GM15510 (cell line): ENCODE results near the gene ASCL1.

Experiments
- POLR2A ChIP-seq: IDR thresholded peaks from 3 replicates; pipeline ENCODE4 v1.6.1; 2011; ENCODE audit warnings: borderline replicate concordance; ENCODE audit not compliant: insufficient read length; ENCODE audit errors: extremely low read depth

ASCL1 gene

DNA sequence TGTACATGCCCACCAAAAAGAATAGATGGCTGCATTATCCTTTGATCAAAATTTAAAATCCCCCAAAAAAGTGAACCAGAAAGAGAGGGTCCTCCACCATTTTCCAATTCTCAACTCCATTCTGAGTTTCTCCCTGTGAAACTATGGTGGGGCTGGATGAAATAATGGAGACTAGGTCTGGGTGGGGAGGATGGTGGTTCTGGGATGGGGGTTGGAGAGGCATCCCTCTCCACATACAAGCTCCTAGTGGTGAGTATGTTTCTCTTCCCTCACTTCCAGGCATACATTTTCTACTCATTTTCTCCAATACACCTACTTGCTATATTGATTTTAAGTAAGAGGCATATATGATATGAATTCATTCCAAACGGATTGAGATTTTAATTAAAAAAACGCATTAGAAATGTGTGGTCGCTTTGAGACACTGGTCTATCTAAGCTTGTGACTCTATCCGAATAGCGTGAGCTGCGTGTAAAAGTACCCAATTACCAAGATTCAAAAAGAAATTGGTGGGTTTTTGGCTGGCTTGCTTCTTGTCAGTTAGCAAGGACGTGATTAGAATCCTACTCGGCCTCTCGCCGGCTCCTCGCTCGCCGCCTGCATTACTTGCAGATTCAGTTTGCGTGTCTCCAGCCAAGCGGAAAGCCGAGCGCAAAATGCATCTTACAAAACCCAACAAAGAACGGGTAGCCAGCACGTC, 3.4 kb downstream of the ASCL1 start:
- no peak for TF ChIP-seq POLR2A

DNA sequence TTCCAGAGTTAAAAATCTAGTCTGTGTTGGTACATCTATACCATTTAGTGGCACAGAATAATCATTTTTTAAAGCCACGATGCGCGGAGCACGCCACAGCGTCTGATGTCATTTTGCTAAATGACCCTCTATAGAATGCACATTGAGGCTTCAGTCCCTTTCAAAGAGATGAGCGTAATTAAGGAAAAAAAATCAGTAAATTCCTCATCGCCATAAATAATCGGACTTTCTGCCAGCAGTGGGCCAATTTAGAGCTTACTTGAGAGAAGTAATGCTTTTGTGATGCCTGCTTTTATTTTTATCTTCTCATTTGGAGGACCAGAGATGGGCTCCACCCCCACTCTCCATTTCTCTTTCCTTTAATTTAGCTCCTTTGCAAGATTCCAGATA, 4.0 kb downstream of the ASCL1 start:
- no peak for TF ChIP-seq POLR2A

- no peak for TF ChIP-seq POLR2A
Measured at GRCh38 chr12:102962532-102962931, 5.1 kb downstream of the ASCL1 start.

- TF ChIP-seq POLR2A: no peak
Measured at GRCh38 chr12:102962986-102963385, 5.5 kb downstream of the ASCL1 start.

DNA sequence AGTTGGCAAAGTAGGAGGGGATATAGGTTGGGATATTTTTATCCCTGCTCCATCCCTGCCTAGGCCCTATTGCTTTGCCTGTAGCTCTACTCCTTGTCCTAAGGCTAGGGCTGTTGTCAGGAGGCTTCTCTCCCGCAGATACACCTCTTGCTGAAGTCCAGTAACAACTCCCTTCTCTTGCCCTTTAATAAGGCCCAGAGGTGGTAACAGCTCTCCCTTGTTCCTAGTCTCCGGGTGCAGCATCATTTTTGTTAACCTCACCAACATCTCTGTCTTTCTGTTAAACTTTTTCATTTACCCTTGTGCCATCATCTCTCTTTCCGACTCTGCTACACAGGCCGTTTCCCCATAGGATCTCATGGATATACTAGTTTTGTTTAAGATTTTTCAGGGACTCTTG, 6.3 kb downstream of the ASCL1 start:
- no peak for TF ChIP-seq POLR2A

- no peak for TF ChIP-seq POLR2A
Measured at GRCh38 chr12:102964872-102965271, 7.4 kb downstream of the ASCL1 start.

- TF ChIP-seq POLR2A: no peak
Measured at GRCh38 chr12:102965281-102966155, 8.0 kb downstream of the ASCL1 start.

DNA sequence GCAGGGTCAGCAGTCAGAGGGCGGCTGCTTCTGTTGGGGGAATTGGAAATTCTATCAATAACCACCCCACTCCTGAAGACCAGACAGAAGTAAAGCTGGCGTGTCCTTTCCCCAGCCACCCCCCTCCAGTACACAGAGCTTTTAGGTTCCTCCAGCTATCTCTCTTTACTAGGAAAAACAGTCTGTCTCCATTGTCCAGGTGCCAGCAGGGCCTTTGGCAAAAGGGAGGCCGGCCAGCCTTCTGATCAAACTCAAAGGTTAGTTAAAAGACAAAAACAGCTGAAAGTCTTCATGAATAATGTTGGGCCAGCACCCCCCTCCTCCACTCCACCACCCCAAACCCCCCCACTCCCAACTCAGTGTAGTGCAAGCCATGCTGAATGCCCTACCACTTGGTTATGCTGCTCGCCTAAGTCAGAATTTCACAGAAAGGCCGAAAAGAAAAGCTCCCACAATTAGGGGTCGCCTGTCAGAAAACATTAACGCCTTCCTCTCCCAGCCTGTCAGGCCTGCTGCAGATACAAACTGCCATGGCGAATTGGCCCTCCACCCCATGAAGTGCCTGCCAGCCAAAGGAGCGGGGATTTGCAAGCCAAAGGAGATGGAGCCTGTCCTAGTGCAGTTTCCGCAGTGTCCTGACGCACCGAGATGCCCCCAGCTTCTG, 8.9 kb downstream of the ASCL1 start:
- no peak for TF ChIP-seq POLR2A

DNA sequence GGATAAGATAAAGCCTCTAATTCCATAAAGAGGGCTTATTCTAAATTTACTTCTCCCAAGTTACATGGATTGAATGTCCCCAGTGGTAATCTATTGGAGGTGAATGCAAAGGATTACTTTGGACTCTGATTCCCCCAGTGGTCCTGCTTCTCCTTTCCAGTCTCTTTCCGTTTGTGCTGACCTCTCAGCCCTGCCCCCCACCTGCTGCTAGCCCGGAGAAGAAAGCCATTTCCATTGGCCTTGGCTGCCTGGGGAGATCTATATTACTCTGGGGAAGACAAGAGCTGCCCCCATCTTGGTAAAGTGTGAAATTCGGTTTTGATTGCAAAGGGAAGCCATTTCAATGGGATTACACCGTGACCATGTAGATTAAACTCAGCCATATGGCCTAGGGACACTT, 13.3 kb downstream of the ASCL1 start:
- TF ChIP-seq POLR2A: no peak

DNA sequence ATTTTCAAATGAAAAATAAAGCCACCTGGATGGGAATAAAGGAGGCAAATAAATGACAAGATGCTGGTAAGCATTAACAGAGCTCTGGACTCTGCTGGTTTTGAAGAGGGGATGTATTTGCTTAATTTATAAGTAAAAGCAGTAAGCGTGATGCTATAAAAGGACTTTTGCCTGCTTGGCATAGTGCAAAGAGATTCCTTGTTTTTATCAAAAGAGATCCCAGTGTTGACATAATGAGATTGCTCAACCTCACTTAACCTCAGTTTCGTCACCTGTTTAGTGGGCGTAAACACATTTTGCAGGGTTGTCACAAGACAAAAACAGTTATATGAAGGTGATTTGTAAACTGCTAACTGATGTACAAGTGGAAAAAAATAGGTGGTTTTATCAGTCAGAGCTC, 13.8 kb downstream of the ASCL1 start:
- no peak for TF ChIP-seq POLR2A

DNA sequence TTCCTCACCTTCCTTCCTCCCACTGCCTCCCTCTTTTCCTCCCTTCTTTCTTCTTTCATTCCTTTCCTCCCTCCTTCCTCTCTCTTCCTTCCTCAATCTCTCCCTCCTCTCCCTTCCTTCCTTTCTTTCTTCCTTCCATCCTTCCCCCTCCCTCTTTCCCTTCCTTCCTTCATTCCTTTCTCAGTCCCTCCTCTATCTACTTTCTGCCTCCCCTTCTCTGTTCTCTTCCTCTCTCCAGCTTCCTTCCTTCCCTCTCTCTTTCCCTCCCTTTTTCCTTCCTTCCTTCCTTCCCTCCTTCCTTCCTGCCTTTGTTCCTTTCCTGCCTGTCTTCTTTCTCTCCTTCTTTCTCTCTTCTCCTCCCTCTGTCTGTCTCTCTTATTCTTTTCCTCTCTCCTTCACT, 16.1 kb downstream of the ASCL1 start:
- no peak for TF ChIP-seq POLR2A

GRCh38 chr12:102976609-102977280, 19.3 kb downstream of the ASCL1 start:
- no peak for TF ChIP-seq POLR2A

DNA sequence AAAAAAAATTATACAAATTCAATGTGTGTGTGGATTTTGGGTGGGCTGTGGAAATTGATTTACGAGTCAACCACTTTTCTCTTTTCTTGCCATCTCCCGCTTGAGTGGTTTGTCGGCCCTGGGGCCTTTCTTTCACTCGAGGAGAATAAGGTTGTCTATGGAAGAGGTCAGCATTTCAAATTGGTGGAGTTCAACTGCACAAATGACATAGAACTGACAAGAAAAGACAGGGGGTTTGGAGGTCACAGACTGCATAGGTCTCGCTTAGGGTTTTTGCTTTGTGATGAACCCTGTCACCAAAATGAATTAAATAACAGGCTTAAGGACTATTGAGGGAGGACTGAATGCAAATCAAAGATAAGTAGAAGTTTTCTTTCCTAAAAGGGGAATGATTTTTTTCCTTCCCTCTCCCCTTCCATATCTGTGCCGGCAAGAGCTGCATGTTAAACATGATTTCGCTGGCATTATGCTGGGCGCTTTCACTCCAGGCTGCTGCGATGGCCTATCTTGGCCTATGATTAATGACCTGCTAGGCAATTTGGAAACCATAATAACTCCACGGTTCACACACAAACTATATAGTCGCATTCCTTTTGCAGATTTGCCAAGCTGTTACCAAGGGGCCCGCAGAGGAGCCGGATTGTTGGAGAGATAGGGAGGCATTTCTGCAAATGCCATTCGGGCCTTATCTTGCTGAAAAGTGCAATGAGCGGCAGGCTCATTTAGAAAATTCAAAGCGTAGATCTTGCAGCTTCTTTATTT, 20.7 kb downstream of the ASCL1 start:
- no peak for TF ChIP-seq POLR2A

- TF ChIP-seq POLR2A: no peak
Measured at GRCh38 chr12:102980350-102980749, 22.9 kb downstream of the ASCL1 start.

DNA sequence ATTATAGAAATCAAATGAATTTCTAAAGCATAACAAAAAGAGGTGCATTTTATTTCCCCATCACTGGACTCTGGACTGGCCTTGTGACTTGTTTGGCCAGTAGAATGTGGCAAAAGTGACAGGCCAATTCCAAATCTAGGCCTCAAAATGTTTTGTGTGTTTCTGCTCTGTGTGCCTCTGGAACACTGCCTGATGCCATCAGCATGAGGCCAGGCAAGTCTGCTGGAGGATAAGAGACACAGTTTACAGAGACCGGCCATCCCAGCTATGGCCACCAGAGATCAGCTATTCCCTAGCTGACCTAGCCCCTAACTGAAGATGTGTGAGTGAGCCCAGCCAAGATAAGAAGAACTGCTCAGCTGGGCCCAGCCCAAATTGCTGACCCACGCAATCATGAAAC, 32.9 kb downstream of the ASCL1 start:
- no peak for TF ChIP-seq POLR2A

- TF ChIP-seq POLR2A: no peak
Measured at GRCh38 chr12:102992297-102992696, 34.8 kb downstream of the ASCL1 start.
